Activated naive CD8-positive, alpha-beta T cell treated with anti-CD3 and anti-CD28 coated beads, Interleukin-2, amount 50 U/mL, for 16 hours (primary cell): ENCODE results near the gene FAM110A.
"Not testable (repeated sequence)": the region's sequence is repeated elsewhere in the genome, so short reads cannot be mapped to it uniquely, and the experiment has no call there.

Experiments used
- DNase-seq: peaks from one replicate; pipeline ENCODE4 v3.0.0-alpha.2; 2020; ENCODE audit warnings: low read depth, low spot score

FAM110A gene

GRCh38 chr20:833450-834150 is at the start of gene FAM110A:
TSS of gene FAM110A (plus strand) at chr20:833715. CDS start at chr20:844805, 11,090 bp downstream.
- DNase-seq, result peak; percentile 86

DNA sequence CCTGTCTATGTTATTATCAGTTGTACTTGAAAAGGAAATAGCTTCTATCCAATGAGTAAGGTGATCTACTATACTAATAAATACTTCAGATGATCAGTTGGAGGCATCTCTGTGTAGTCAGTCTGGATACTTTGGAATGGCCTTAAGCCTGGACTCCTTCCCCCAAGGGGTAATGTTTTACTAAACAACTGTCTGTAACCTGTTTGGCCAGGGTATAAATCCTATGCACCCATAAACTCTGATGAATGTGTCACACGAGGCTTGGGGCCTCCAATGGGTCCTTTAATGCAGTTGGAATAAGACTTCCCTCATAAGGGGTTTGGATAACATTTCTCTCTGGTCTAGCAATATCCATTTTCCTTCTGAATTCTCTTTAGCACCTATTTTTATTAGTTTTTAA is 45.7 kb upstream of the FAM110A start:
- no peak for DNase-seq

DNA sequence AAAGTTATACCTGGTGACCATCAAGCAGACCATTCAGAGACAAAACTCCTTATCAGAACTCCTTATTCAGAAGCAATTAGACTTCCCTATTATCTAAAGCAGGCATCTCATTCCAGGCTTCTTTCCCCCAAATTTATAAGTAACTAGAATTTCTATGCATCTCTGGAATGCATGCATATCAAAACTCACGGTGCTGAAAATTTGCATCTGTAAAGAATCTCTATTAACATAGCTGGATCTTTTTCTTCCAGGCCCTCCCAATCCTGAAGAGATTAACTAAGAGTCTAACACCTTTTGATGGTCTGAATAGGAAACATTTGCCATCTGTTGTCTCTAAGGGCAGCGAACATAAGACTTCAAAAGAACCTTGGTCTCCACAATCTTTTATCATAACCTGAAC is 42.5 kb upstream of the FAM110A start:
- no peak for DNase-seq

- DNase-seq, result no peak
Observed at GRCh38 chr20:792248-792647, 41.3 kb upstream of the FAM110A start.

GRCh38 chr20:796921-797320 is 36.6 kb upstream of the FAM110A start:
- no peak for DNase-seq

DNA sequence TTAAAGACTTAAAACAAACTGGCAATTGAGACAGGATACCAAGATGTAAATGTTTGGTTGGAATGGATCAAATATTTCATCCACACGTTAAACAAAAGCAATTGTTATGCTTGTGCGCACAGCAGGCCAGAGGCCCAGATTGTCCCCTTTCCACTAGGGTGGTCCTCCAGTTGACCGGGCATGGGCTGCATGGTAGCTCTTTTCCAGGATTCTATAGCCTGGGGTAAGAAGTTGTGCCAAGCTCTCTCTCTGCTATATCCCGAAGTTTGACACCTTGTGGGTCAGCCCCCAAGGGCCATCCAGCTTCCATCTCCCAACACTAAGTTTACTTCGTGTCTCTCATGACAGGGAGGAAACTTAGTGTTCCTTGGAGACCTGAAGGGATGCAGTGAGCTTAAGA is 34.8 kb upstream of the FAM110A start:
- DNase-seq, result not testable (repeated sequence)

GRCh38 chr20:800026-800425 is 33.5 kb upstream of the FAM110A start:
- not testable (repeated sequence) for DNase-seq

DNA sequence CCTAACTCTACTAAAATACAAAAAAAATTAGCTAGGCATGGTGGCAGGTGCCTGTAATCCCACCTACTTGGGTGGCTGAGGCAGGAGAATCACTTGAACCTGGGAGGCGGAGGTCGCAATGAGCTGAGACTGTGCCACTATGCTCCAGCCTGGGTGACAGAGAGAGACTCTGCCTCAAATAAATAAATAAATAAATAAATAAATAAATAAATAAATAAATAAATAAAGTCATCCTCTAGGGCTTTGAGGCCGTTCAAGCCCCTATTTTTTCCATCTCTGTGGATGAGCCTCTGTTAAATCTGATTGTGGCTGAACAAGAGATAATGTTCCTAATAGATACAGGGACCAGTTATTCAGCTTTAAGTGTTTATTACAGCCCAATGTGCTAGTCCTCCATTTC is 31.8 kb upstream of the FAM110A start:
- DNase-seq, result no peak

DNA sequence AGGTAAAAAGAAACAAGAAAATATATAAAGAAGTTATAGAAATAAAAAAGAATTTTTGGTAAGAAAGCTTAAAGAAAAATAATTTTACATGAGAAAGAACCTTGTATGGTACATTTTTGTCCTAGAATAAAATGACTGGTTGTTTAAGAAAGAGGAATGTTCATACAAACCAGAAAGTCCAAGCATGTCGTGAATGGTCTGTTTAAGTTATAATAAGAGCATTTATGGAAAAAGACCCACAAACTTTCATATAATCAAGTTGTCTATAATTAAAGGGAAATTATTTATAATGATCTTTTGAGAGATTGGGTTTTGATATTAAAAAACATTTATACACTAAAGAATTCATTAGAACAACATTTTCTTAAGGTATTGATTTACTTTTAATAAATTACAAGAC is 27.8 kb upstream of the FAM110A start:
- no peak for DNase-seq

- DNase-seq, result not testable (repeated sequence)
Observed at GRCh38 chr20:811776-812434, 21.6 kb upstream of the FAM110A start.

- DNase-seq, result not testable (repeated sequence)
Observed at GRCh38 chr20:812435-812814, 21.1 kb upstream of the FAM110A start.

DNA sequence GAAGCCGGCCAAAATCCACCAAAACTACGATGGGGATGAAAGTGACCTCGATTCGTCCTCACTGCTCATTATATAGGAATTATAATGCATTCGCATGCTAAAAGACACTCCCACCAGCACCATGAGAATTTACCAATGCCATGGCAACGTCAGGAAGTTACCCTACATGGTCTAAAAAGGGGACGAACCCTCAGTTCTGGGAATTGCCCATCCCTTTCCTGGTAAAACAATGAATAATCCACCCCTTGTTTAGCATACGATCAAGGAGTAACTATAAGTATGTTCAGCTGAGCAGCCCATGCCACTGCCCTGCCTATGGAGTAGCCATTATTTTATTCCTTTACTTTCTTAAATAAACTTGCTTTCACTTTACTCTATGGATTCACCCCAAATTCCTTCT is 20.1 kb upstream of the FAM110A start:
- DNase-seq, result no peak

- no peak for DNase-seq
Observed at GRCh38 chr20:815226-815625, 18.3 kb upstream of the FAM110A start.

DNA sequence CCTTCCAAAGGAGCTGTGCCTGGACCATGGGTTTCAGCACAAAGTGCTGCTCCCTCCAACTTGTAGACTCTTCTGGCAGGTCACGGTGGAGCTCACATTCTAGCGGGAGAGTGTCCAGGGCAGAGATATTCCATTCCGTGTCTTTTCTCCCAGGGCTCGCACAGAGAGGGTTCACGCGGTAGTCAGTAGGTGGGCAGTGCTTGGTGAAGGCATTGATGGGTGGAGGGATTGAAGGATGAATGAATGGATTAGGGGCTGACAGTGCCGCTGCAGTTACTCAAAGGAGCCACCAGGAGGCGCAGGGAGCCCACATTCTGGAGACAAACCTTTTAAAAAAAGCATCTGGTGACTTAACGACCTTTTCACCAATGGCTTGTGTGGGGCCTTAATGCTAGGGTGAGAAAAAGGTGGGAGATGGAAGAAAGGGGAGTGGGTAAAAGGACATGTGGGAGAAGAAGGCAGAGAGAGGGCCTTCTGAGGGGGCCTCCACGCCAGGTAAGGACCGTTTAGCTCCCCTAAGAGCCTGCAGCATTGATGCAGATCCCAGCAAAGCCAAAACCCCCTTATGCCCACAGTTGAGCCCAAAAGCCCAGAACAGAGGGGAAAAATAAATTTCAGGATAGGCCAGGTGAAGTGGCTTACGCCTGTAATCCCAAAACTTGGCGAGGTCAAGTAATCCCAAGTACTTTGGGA is 17.5 kb upstream of the FAM110A start:
- peak; percentile 44 for DNase-seq

DNA sequence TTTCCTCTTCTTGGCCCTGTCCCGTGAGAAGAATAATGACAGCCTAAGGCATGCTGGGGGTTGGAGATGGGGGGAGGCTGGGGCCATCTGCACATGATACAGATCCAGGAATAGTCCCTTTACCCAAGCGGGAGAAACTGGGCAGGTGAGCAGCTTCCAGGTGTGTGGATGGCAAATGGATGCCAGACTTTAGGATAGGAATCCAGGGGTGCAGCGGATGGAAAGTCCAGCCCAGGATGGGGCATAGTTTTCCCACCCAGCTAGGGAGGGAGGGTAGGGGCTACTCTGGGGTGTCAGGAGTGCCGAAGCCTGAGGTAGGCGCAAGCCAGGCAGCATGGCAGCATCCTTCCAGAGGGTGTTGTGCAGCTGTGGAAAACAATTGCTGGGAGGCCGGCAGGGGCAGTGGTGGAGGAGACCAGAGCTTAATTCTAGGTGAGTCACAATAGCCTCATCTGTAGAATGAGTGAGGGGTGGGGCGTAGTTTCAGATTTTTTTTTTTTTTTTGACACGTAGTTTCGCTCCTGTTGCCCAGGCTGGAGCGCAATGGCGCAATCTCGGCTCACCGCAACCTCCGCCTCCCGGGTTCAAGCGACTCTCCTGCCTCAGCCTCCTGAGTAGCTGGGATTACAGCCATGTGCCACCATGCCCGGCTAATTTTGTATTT is 15.4 kb upstream of the FAM110A start:
- no peak for DNase-seq

- no peak for DNase-seq
Observed at GRCh38 chr20:819680-820322, 13.7 kb upstream of the FAM110A start.

GRCh38 chr20:820323-820953 is 13.1 kb upstream of the FAM110A start:
- DNase-seq, result no peak

GRCh38 chr20:821046-821730 is 12.3 kb upstream of the FAM110A start:
- DNase-seq, result no peak

DNA sequence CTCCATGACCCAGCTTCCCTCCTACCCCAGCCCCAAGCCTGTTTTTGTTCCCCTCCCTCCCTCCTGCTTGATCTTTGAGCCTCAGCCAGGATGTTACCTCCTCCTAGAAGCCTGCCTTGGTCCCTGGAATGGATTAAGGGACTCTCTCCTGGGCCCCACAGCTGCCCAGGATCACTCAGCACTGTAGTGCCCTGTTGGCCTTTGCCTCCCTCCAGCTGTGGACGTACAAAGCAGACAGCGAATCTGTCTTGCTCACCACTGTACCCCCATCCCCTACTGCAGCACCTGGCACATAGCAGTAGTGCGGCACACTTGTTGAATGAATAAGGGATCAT is 11.8 kb upstream of the FAM110A start:
- no peak for DNase-seq

DNA sequence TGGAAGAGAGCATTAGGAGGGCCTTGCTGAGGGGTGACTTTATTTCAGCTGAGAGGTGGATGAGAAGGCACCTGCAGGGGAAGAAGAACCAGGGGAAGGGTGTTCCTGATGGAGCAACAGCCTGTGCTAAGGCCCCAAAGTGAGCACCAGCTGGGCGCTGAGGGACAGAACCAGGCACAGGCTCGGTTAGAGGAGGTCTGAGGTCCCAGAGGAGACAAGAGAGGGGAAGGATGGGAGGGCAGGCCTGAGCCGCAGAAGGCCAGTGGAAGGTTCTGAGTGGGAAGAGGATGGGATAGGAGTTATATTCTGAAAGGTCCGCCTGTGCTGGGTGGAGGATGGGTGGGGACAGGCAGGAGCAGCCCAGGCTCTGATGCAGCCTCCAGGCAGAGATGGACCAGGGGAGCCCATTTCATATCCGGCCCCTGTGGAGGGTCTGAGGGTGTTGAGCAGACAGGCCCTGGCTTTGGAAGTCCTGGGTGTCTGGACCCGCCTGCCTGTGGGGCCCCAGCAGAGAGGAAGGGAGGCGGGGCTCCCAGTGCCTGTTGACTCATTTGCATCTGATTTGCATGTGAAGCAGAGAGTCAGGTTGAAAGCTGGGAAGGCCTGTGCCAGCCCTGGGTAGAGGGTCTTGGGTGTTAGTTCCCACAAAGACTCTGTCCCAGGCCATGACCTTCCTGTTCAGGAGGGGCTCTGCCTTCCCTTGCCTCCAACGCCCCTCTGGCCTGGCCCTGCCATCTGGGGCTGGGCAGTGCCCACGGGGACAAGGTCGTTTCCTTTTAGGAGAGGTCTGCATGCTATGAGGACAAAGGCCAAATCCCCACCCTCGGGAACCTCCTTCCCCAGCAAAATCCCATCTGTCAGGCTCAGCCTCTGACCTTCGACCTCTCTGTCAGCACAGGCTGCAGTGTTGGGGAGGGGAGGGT is 10.6 kb upstream of the FAM110A start:
- no peak for DNase-seq
